NCI-H774 (cell line): Measurements from ENCODE around the gene ARMH1.
"Not testable (repeated sequence)": the region's sequence is repeated elsewhere in the genome, so short reads cannot be mapped to it uniquely, and the experiment has no call there.

ENCODE experiments used
- DNase-seq: peaks from one replicate; lab custom pipeline; 2025; lab: John Stamatoyannopoulos, UW

Gene ARMH1

GRCh38 chr1:44723496-44724295 lies 49.2 kb downstream of the ARMH1 start:
- no peak for DNase-seq

GRCh38 chr1:44724296-44724954 lies 49.9 kb downstream of the ARMH1 start:
- DNase-seq = no peak

GRCh38 chr1:44724955-44725698 lies 50.6 kb downstream of the ARMH1 start:
- no peak for DNase-seq

GRCh38 chr1:44730741-44731512 lies 56.4 kb downstream of the ARMH1 start, which contains the start of gene RNU5D-1:
Gene RNU5D-1 (minus strand): TSS chr1:44731170.
- peak; percentile 98 for DNase-seq

- no peak for DNase-seq
Measured at GRCh38 chr1:44733365-44733764, 58.9 kb downstream of the ARMH1 start.

GRCh38 chr1:44733784-44734183 lies 59.3 kb downstream of the ARMH1 start:
- DNase-seq = no peak

- no peak for DNase-seq
Measured at GRCh38 chr1:44735992-44736391, 61.5 kb downstream of the ARMH1 start.

- not testable (repeated sequence) for DNase-seq
Measured at GRCh38 chr1:44738953-44739306, 64.4 kb downstream of the ARMH1 start.

- DNase-seq = peak; percentile 100
Measured at GRCh38 chr1:44739307-44740178, 65.0 kb downstream of the ARMH1 start, which contains the start of gene KIF2C. Gene KIF2C (plus strand): TSS chr1:44739837. CDS start chr1:44739933, 96 bp downstream.

GRCh38 chr1:44740179-44740617 lies 65.7 kb downstream of the ARMH1 start:
- DNase-seq = no peak

GRCh38 chr1:44743211-44743610 lies 68.7 kb downstream of the ARMH1 start:
- DNase-seq = no peak

- DNase-seq = no peak
Measured at GRCh38 chr1:44747878-44748277, 73.4 kb downstream of the ARMH1 start.

- no peak for DNase-seq
Measured at GRCh38 chr1:44757420-44757819, 82.9 kb downstream of the ARMH1 start.

- DNase-seq = no peak
Measured at GRCh38 chr1:44759077-44759476, 84.6 kb downstream of the ARMH1 start.

- no peak for DNase-seq
Measured at GRCh38 chr1:44760876-44761275, 86.4 kb downstream of the ARMH1 start.

- not testable (repeated sequence) for DNase-seq
Measured at GRCh38 chr1:44766421-44766820, 91.9 kb downstream of the ARMH1 start.
